Astrocyte (in vitro differentiated cells and primary cell): ENCODE data around the gene GAD2. TPM values are rescaled to one million over a fixed set of nuclear protein-coding genes. Genes with fewer than 3 reads are reported as not detected.

ENCODE experiments used
- DNase-seq: peaks from one replicate; pipeline ENCODE4 v3.0.0-alpha.2; 2010; ENCODE audit warnings: low read depth
- FAIRE-seq: peaks from 2 replicates; lab custom pipeline; 2011; peaks lifted over from hg19 to GRCh38; lab: Jason Lieb, UNC
- H2AFZ ChIP-seq: 2 replicates; pipeline ENCODE4 v1.6.0; 2012; ENCODE audit warnings: low read depth, low read length, inconsistent platforms
- H3K27ac ChIP-seq: 2 replicates; pipeline ENCODE4 v1.5.1; 2011; ENCODE audit warnings: low read depth, low read length, inconsistent platforms
- H3K27me3 ChIP-seq: 2 replicates; pipeline ENCODE4 v1.6.0; 2011; ENCODE audit warnings: low read length, inconsistent platforms; ENCODE audit not compliant: insufficient read depth
- H3K36me3 ChIP-seq: 2 replicates; pipeline ENCODE4 v1.5.1; 2011; ENCODE audit warnings: low read length, inconsistent platforms; ENCODE audit not compliant: insufficient read depth
- H3K4me1 ChIP-seq: 2 replicates; pipeline ENCODE4 v1.5.1; 2011; ENCODE audit warnings: low read length, inconsistent platforms; ENCODE audit not compliant: insufficient read depth
- H3K4me2 ChIP-seq: 2 replicates; pipeline ENCODE4 v1.6.0; 2012; ENCODE audit warnings: low read length, inconsistent platforms
- H3K4me3 ChIP-seq: 2 replicates; pipeline ENCODE4 v1.5.1; 2011; ENCODE audit warnings: low read depth, mild to moderate bottlenecking, low read length, inconsistent platforms; ENCODE audit not compliant: insufficient read depth
- H3K79me2 ChIP-seq: 2 replicates; pipeline ENCODE4 v1.6.0; 2012; ENCODE audit warnings: mild to moderate bottlenecking, low read length, inconsistent platforms; ENCODE audit not compliant: insufficient read depth
- H3K9ac ChIP-seq: 2 replicates; pipeline ENCODE4 v1.6.0; 2012; ENCODE audit warnings: mild to moderate bottlenecking, low read length, inconsistent platforms
- H3K9me3 ChIP-seq: 2 replicates; pipeline ENCODE4 v1.5.1; 2012; ENCODE audit warnings: low read depth, mild to moderate bottlenecking, low read length, inconsistent platforms; ENCODE audit not compliant: insufficient read depth
- H4K20me1 ChIP-seq: 2 replicates; pipeline ENCODE4 v1.6.0; 2012; ENCODE audit warnings: low read length, inconsistent platforms; ENCODE audit not compliant: insufficient read depth
- H3K27ac Mint-ChIP-seq: one replicate; pipeline ENCODE4 v1.8.0; 2021; ENCODE audit warnings: mild to moderate bottlenecking, mixed read lengths; ENCODE audit not compliant: unreplicated experiment
- H3K27me3 Mint-ChIP-seq: one replicate; pipeline ENCODE4 v1.8.0; 2021; ENCODE audit warnings: low read depth, mixed read lengths; ENCODE audit not compliant: unreplicated experiment
- H3K36me3 Mint-ChIP-seq: one replicate; pipeline ENCODE4 v1.8.0; 2021; ENCODE audit warnings: low read depth, mixed read lengths; ENCODE audit not compliant: unreplicated experiment
- H3K4me1 Mint-ChIP-seq: one replicate; pipeline ENCODE4 v1.8.0; 2021; ENCODE audit warnings: low read depth, mixed read lengths; ENCODE audit not compliant: unreplicated experiment
- H3K4me3 Mint-ChIP-seq: one replicate; pipeline ENCODE4 v1.8.0; 2021; ENCODE audit warnings: mild to moderate bottlenecking, moderate library complexity, mixed read lengths; ENCODE audit not compliant: unreplicated experiment
- H3K9me3 Mint-ChIP-seq: one replicate; pipeline ENCODE4 v1.8.0; 2021; ENCODE audit warnings: mild to moderate bottlenecking, mixed read lengths; ENCODE audit not compliant: unreplicated experiment
- CTCF ChIP-seq: IDR thresholded peaks from 2 replicates; pipeline ENCODE4 v1.5.1; 2011; ENCODE audit warnings: low read depth, mild to moderate bottlenecking, inconsistent platforms, low read length, moderate library complexity; ENCODE audit not compliant: insufficient read depth
- EZH2 ChIP-seq: IDR thresholded peaks from 2 replicates; pipeline ENCODE4 v1.6.1; 2012; ENCODE audit warnings: mild to moderate bottlenecking, low read length, inconsistent platforms; ENCODE audit not compliant: insufficient read depth
- total RNA-seq: library from RNA; stranded (reverse); gene quantifications from 2 replicates; pipeline ENCODE4 v1.2.1, GENCODE V29; 2021

Gene GAD2
- total RNA-seq, 1 donor from 2014 or later: not detected

- Histone ChIP-seq H3K9me3 (no peaks in the 10 kb centered on the region), H3K27ac (no peak overlapping the region), H3K4me1 (no peaks in the 10 kb centered on the region), H4K20me1 (no peaks in the 10 kb centered on the region), H3K4me3 (no peak overlapping the region), H2AFZ (no peak overlapping the region), H3K27me3 (no peaks in the 10 kb centered on the region), H3K4me2 (no peak overlapping the region), H3K79me2 (no peaks in the 10 kb centered on the region), H3K36me3 (no peaks in the 10 kb centered on the region), H3K9ac (no peak overlapping the region)
- Mint-ChIP-seq H3K36me3 (no peaks in the 10 kb centered on the region), H3K4me1 (no peaks in the 10 kb centered on the region), H3K9me3 (peaks cover 1% of the 10 kb centered on the region), H3K27ac (no peak overlapping the region), H3K27me3 (peaks cover 2% of the 10 kb centered on the region), H3K4me3 (no peak overlapping the region)
- DNase-seq (peak; percentile 18), FAIRE-seq (no peak)
- TF ChIP-seq EZH2 (no peak), CTCF (peak; percentile 33)
These were observed 53.2 kb downstream of the GAD2 start for GRCh38 chr10:26269754-26270153.

GRCh38 chr10:26274391-26274790 is 57.8 kb downstream of the GAD2 start:
- H3K27me3 Mint-ChIP-seq: peaks cover 4% of the 10 kb centered on the region
- H3K9ac ChIP-seq: no peak overlapping the region
- no peaks in the 10 kb centered on the region for H3K4me1 Mint-ChIP-seq
- no peak overlapping the region for H3K4me2 ChIP-seq
- no peaks in the 10 kb centered on the region for H4K20me1 ChIP-seq
- H3K36me3 Mint-ChIP-seq: no peaks in the 10 kb centered on the region
- no peak overlapping the region for H3K4me3 ChIP-seq
- peaks cover 1% of the 10 kb centered on the region for H3K9me3 Mint-ChIP-seq
- H2AFZ ChIP-seq: no peak overlapping the region
- H3K4me3 Mint-ChIP-seq: no peak overlapping the region
- H3K27ac ChIP-seq: no peak overlapping the region
- H3K27ac Mint-ChIP-seq: no peak overlapping the region
- TF ChIP-seq EZH2 (no peak), CTCF (no peak)
- no peaks in the 10 kb centered on the region for H3K27me3 ChIP-seq
- no peaks in the 10 kb centered on the region for H3K4me1 ChIP-seq
- DNase-seq: no peak
- no peaks in the 10 kb centered on the region for H3K36me3 ChIP-seq
- H3K9me3 ChIP-seq: no peaks in the 10 kb centered on the region
- no peak for FAIRE-seq
- no peaks in the 10 kb centered on the region for H3K79me2 ChIP-seq

- H3K4me3 ChIP-seq: no peak overlapping the region
- no peaks in the 10 kb centered on the region for H3K36me3 ChIP-seq
- no peak overlapping the region for H2AFZ ChIP-seq
- Mint-ChIP-seq H3K9me3 (no peaks in the 10 kb centered on the region), H3K36me3 (no peaks in the 10 kb centered on the region), H3K27me3 (peaks cover 7% of the 10 kb centered on the region), H3K4me1 (no peaks in the 10 kb centered on the region), H3K4me3 (no peak overlapping the region), H3K27ac (no peak overlapping the region)
- no peak overlapping the region for H3K9ac ChIP-seq
- H3K4me2 ChIP-seq: no peak overlapping the region
- H3K79me2 ChIP-seq: no peaks in the 10 kb centered on the region
- no peaks in the 10 kb centered on the region for H3K27me3 ChIP-seq
- no peak for TF ChIP-seq CTCF
- TF ChIP-seq EZH2: no peak
- H3K27ac ChIP-seq: no peak overlapping the region
- FAIRE-seq: no peak
- H3K4me1 ChIP-seq: no peaks in the 10 kb centered on the region
- no peak for DNase-seq
- no peaks in the 10 kb centered on the region for H4K20me1 ChIP-seq
- no peaks in the 10 kb centered on the region for H3K9me3 ChIP-seq
These were observed 61.7 kb downstream of the GAD2 start for GRCh38 chr10:26278295-26278694.
